Measurements from ENCODE around the gene PMEPA1.

Gene PMEPA1

GRCh38 chr20:57711826-57712225 lies 2.0 kb upstream of the PMEPA1 start:
- TF ChIP-seq CTCF (IDR thresholded peaks at IDR 0.05; ENCODE audit: low read depth, low read length) = no peak
- no peak for DNase-seq (ENCODE audit: extremely low read depth, low read depth)

DNA sequence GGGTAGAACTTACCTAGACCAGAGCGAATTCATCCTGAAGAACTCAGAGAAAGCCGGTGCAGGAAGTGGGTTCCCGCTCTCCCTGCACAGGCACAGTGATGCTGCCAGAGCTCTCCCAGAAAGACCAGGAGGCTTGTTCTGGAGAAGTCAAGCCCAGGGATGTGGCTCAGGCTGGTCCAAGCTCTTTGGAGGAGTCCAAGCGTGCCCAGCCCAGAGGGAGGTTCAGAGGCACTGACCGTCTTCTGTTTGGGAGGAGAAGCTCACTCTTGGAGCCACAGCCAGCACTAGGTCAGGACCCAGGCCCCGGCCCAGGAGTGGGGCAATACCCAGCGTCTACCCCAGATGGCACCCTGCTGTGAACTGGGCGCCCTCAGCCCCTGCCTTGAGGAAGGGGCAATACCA lies 1.5 kb upstream of the PMEPA1 start:
- DNase-seq (ENCODE audit: extremely low read depth, low read depth) = no peak
- TF ChIP-seq CTCF (IDR thresholded peaks at IDR 0.05; ENCODE audit: low read depth, low read length) = no peak

GRCh38 chr20:57710841-57711240 lies 1.0 kb upstream of the PMEPA1 start:
- no peak for DNase-seq (ENCODE audit: extremely low read depth, low read depth)
- no peak for TF ChIP-seq CTCF (IDR thresholded peaks at IDR 0.05; ENCODE audit: low read depth, low read length)

- no peak for DNase-seq (ENCODE audit: extremely low read depth, low read depth)
Measured at GRCh38 chr20:57708694-57709673, 831 bp downstream of the PMEPA1 start.

GRCh38 chr20:57707849-57708693 lies 1.7 kb downstream of the PMEPA1 start:
- DNase-seq (ENCODE audit: extremely low read depth, low read depth) = no peak
- TF ChIP-seq CTCF (IDR thresholded peaks at IDR 0.05; ENCODE audit: low read depth, low read length) = no peak

More at GRCh38 chr20:57708694-57709673, 831 bp downstream of the PMEPA1 start:
- no peak for TF ChIP-seq CTCF (IDR thresholded peaks at IDR 0.05; ENCODE audit: low read depth, low read length)

DNA sequence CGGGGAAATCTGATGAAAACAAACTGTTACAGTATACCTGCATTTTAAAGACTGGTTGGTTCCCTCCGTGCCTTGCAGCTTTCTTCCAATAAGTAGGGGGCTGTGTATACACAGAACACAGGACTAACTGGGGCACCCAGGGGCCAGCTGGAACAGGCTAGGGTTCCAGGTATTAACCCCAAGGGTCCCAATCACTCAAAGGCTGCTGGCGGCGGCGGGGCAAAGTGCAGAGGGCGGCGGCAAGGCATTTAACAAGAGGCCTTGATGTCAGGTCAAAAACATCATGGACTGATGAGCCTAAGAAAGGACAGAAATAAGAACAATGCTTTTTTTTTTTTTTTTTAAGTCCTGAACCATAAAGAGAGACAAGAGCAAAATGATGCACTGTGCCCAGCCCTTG lies 2.5 kb downstream of the PMEPA1 start:
- TF ChIP-seq CTCF (IDR thresholded peaks at IDR 0.05; ENCODE audit: low read depth, low read length) = no peak
- DNase-seq (ENCODE audit: extremely low read depth, low read depth) = no peak

All from AG09319 (cell line).